ENCODE results near the gene NKAIN4.

NKAIN4 gene

DNA sequence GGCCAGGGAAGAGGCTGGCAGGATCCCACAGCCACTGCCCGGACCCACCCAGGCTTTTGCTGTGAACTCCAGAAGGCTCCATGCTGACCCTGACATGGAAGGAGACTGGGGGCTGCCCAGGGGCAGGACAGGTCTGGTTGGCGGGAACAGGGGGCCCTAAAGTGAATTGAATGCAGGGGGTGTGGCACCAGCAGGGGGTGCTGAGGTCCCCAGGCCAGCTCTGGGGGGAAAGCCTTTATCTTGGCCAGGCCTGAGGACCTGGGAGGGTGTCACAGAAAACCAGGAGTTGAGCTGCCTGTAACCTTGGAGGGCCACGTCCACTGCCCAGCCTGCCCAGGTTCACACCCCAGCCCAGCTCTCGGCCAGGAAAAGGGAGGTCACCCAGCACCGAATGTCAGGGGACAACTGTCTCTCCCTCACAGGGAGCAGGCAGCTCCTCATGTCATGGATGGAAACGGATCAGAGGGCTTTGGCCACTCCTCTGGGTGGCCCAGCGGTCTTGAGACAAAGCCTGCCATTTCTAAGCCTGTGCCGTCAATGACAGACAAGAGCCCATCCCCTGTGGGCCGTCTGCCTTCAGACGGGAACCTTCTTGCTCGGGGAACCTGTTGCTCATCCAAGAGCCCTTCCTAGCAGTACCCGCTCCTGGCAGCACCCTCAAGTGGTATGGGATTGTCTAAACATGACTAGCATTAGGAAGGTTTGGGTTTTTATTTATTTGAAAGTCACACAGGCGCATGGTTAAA, 35.4 kb downstream of the NKAIN4 start:
- no peak for DNase-seq (ENCODE audit: low spot score)

GRCh38 chr20:63217706-63218105, 36.6 kb downstream of the NKAIN4 start:
- no peak for DNase-seq (ENCODE audit: low spot score)

DNA sequence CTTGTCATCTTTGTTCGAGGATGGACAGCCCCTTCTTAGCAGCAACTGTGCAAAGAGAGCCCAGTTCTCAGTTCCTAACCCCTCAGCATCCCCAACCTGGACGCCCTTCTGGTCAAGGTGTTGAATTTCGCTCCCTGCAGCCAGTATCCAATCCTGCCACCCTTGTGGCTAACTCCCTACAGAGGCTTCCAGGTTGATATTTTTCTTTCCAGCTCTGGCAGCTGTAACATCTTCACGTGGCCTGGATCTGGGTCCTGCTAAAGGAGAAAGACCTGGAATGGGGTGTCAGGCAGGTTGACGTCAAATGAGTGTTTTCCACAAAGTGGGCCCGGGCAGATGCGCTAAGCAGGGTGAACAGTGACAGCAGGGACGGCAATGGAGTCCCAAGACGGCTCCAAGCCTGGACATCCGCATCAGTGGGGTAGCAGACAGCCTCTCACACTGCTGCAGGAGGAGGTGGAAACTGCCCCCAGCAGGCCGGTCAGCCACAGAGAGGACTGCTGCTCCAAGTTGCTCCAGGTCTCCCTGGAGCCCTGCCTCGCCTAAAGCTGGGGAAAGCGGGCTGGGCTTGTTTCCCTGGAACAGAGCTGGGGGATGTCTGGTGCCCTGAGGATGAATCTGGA, 37.3 kb downstream of the NKAIN4 start:
- DNase-seq (ENCODE audit: low spot score) = no peak

DNA sequence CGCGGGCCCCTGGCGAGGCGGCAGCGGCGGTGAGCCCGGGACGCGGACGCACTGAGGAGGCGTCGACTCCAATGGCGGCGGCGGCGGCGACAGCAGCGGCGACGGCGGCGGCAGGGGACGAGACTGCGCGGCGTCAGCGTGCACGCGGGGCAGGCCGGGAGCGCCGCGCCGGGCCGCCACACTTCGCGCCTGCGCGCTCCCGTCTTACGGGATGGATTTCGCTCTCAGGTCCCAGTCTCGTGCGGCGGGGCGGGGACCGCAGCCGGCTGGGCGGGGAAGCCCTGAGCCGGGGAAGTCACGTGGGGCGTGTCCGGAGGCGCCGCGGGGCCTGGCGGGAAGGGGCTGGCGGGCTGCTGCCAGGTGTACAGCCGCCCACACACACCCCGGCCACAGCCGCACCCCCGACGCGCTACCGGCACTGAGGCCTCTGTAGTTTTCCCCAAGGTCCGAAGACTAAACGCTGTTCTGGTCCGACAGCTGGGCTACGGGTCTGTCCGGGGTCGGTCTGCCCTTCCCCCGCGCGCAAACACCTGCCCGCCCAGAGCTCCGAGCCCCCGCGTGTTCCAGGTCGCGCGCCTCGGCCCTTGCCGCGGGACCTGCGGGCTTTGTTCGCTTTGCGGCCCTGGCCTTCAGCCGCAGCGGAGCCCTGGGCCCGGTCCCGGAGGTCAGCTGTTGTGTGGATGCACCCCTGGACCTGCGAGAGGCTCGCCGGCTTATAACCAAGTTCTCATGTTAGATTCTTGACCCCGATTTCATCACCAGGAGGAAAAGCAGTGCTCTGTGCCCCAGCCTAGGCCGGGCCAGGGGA, 38.0 kb downstream of the NKAIN4 start, which contains the start of gene YTHDF1:
YTHDF1 (minus strand) TSS at position 91 of the 808 bp plus-strand sequence. CDS start 239 bp downstream, outside the sequence.
- peak; percentile 92 for DNase-seq (ENCODE audit: low spot score)

- DNase-seq (ENCODE audit: low spot score) = no peak
Measured at GRCh38 chr20:63215101-63216040, 38.9 kb downstream of the NKAIN4 start.

- DNase-seq (ENCODE audit: low spot score) = no peak
Measured at GRCh38 chr20:63214514-63214913, 39.7 kb downstream of the NKAIN4 start.

- no peak for DNase-seq (ENCODE audit: low spot score)
Measured at GRCh38 chr20:63212792-63213191, 41.5 kb downstream of the NKAIN4 start.

GRCh38 chr20:63212393-63212730, 41.9 kb downstream of the NKAIN4 start:
- DNase-seq (ENCODE audit: low spot score) = no peak

GRCh38 chr20:63210011-63210605, 44.2 kb downstream of the NKAIN4 start:
- DNase-seq (ENCODE audit: low spot score) = no peak

DNA sequence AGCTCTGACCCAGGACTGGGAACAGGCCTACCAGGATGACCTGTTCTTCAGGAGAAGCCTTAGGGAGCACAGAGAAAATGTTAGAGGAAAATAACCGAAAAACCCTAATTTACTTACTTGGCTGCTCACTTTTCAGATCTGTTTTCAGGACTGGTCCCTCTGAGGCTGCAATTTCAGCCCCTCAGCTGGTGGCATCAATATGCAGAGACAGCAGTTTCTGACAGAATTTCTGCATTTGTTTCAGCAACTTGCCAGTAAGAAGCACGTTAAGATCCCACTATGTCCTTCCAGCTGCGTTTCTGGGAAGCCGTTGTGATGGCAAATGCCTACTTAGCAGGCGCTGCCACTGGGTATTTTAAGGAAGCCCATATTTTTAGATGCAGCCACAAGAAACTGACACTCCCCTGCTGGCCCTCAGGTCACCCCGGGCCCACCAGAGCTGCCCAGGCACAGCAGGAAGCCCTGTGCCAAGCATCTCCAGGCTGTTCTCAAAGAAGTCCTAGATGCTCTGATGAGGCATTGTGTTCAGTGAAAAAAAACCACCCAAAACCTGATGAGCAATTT, 45.8 kb downstream of the NKAIN4 start:
- DNase-seq (ENCODE audit: low spot score) = no peak

- DNase-seq (ENCODE audit: low spot score) = no peak
Measured at GRCh38 chr20:63206878-63207277, 47.4 kb downstream of the NKAIN4 start.

GRCh38 chr20:63205896-63206295, 48.4 kb downstream of the NKAIN4 start:
- DNase-seq (ENCODE audit: low spot score) = no peak

DNA sequence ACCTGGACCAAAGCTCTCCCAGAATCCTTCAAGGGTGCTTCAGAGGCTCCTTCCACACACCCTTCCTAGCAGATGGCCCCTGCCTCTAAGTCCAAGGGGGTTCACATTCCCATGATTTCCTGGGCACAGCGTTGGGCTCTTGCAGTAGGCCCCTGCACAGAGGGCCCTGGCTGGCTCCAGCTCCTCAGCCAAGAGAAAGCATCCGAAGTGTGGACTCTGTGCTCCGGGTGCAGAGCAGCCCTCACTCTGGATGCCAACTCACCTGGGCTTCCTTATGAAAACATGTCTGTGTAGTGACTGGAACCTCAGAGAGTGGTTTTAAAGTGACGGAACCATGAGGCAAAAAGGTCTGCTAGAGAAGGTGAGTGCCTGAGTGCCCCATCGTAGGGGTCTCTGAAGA, 49.9 kb downstream of the NKAIN4 start:
- no peak for DNase-seq (ENCODE audit: low spot score)

- no peak for DNase-seq (ENCODE audit: low spot score)
Measured at GRCh38 chr20:63202811-63203526, 51.3 kb downstream of the NKAIN4 start.

DNA sequence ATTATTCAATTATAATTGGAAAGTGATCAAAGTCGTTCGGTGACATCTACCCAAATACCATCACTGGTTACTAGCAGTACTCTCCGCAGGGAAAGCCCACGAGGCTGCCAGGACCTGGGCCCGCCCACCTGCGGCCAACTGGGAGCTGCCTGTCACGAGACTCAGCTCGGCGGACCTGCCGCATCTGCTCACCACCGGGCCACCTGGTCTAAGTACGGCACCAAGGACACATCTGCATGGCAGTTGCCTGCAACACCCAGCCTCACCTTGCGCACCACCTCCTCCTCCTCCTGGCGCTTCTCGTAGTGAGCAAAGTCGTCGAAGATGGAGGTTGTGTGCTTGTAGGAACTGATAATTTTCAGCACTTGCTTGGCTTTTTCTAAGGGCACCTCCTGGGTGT, 52.2 kb downstream of the NKAIN4 start:
- no peak for DNase-seq (ENCODE audit: low spot score)

- no peak for DNase-seq (ENCODE audit: low spot score)
Measured at GRCh38 chr20:63198606-63199005, 55.7 kb downstream of the NKAIN4 start.

- DNase-seq (ENCODE audit: low spot score) = no peak
Measured at GRCh38 chr20:63196768-63197470, 57.3 kb downstream of the NKAIN4 start.

- DNase-seq (ENCODE audit: low spot score) = no peak
Measured at GRCh38 chr20:63194797-63195173, 59.5 kb downstream of the NKAIN4 start.

- DNase-seq (ENCODE audit: low spot score) = no peak
Measured at GRCh38 chr20:63194007-63194796, 60.1 kb downstream of the NKAIN4 start.
